Cardiac muscle cell (in vitro differentiated cells and primary cell): ENCODE data around the gene NRXN2. TPM values are rescaled to one million over a fixed set of nuclear protein-coding genes. Genes with fewer than 3 reads are reported as not detected.

Source experiments
- DNase-seq, 2 donors: peaks; one replicate each; pipeline versions ENCODE4 v3.0.0 to v3.0.0-alpha.2; 2010 to 2017; ENCODE audit warnings: low read depth in 1 of 2, low spot score in 1 of 2
- H3K27ac ChIP-seq: fragments of 200-600 bp; sonication (generic); 2 replicates; pipeline ENCODE4 v1.5.1; 2016
- H3K27me3 ChIP-seq: fragments of 200-600 bp; sonication (generic); 2 replicates; pipeline ENCODE4 v1.6.0; 2016; ENCODE audit warnings: control low read depth
- H3K36me3 ChIP-seq: fragments of 200-600 bp; sonication (generic); 2 replicates; pipeline ENCODE4 v1.5.1; 2016; ENCODE audit warnings: control low read depth
- H3K4me1 ChIP-seq: fragments of 200-600 bp; sonication (generic); 2 replicates; pipeline ENCODE4 v1.8.1; 2017; ENCODE audit warnings: low read depth, mild to moderate bottlenecking, mixed run types
- H3K4me3 ChIP-seq: fragments of 200-600 bp; sonication (generic); 2 replicates; pipeline ENCODE4 v1.5.1; 2016; ENCODE audit warnings: mild to moderate bottlenecking
- H3K9me3 ChIP-seq: fragments of 200-600 bp; sonication (generic); 2 replicates; pipeline ENCODE4 v1.5.1; 2017; ENCODE audit warnings: low read depth, mild to moderate bottlenecking, control low read depth
- CTCF ChIP-seq: IDR thresholded peaks from 2 replicates; pipeline ENCODE4 v1.5.1; 2012; ENCODE audit warnings: low read depth, mild to moderate bottlenecking, low read length
- polyA plus RNA-seq: library from polyadenylated mRNA; unstranded; fragments of >200 nt; fragmentation: Nextera tagmentation; extraction: Ambion mirVana; gene quantifications from 2 replicates; pipeline ENCODE4 v1.2.1, GENCODE V29; 2016
- total RNA-seq: library from RNA; depleted of rRNA; stranded (reverse); fragments of >200 nt; gene quantifications from 2 replicates; pipeline ENCODE4 v1.2.3, GENCODE V29; 2016

NRXN2 gene
- total and polyA plus RNA-seq, 2 experiments from 2014 or later, result 1.2 to 1.3 TPM

- H3K27me3 ChIP-seq, result peaks cover 71% of the 10 kb centered on the region
- no peak overlapping the region for H3K27ac ChIP-seq
- no peak for DNase-seq
Observed at GRCh38 chr11:64720640-64721358, 2.2 kb downstream of the NRXN2 start.

GRCh38 chr11:64720167-64720566 is 2.8 kb downstream of the NRXN2 start:
- no peak for TF ChIP-seq CTCF

More at GRCh38 chr11:64720640-64721358, 2.2 kb downstream of the NRXN2 start:
- H3K9me3 ChIP-seq, result no peaks in the 10 kb centered on the region
- no peak overlapping the region for H3K4me3 ChIP-seq
- H3K4me1 ChIP-seq, result peaks cover 3% of the 10 kb centered on the region
- no peak for TF ChIP-seq CTCF
- H3K36me3 ChIP-seq, result no peaks in the 10 kb centered on the region

GRCh38 chr11:64719406-64719805 is 3.6 kb downstream of the NRXN2 start:
- Histone ChIP-seq H3K27me3 (peaks cover 85% of the 10 kb centered on the region), H3K9me3 (no peaks in the 10 kb centered on the region), H3K27ac (no peak overlapping the region), H3K36me3 (no peaks in the 10 kb centered on the region), H3K4me1 (no peaks in the 10 kb centered on the region), H3K4me3 (no peak overlapping the region)
- no peak for TF ChIP-seq CTCF
- DNase-seq, result no peak

More at GRCh38 chr11:64720167-64720566, 2.8 kb downstream of the NRXN2 start:
- Histone ChIP-seq H3K27ac (no peak overlapping the region), H3K4me1 (no peaks in the 10 kb centered on the region), H3K27me3 (peaks cover 77% of the 10 kb centered on the region), H3K4me3 (no peak overlapping the region), H3K36me3 (no peaks in the 10 kb centered on the region), H3K9me3 (no peaks in the 10 kb centered on the region)
- DNase-seq, result no peak

GRCh38 chr11:64718780-64719124 is 4.2 kb downstream of the NRXN2 start:
- Histone ChIP-seq H3K36me3 (no peaks in the 10 kb centered on the region), H3K4me1 (no peaks in the 10 kb centered on the region), H3K27me3 (peaks cover 92% of the 10 kb centered on the region), H3K27ac (no peak overlapping the region), H3K9me3 (no peaks in the 10 kb centered on the region), H3K4me3 (no peak overlapping the region)
- no peak for DNase-seq
- TF ChIP-seq CTCF, result no peak

- Histone ChIP-seq H3K4me3 (no peak overlapping the region), H3K27me3 (peaks cover 97% of the 10 kb centered on the region), H3K4me1 (no peaks in the 10 kb centered on the region), H3K36me3 (no peaks in the 10 kb centered on the region), H3K27ac (no peak overlapping the region), H3K9me3 (no peaks in the 10 kb centered on the region)
- no peak for DNase-seq
- TF ChIP-seq CTCF, result no peak
Observed at GRCh38 chr11:64718084-64718779, 4.8 kb downstream of the NRXN2 start.
